Stimulated activated CD4-positive, alpha-beta T cell treated with anti-CD3 and anti-CD28 coated beads, Interleukin-15, amount 100 ng/mL, for 24 hours (primary cell): ENCODE measurements around the gene USP10.
A peak's percentile ranks its signal among the peaks of the same experiment; 100 is the strongest.

Experiments used
- DNase-seq: peaks from one replicate; pipeline ENCODE4 v3.0.0-alpha.2; 2020

Gene USP10

GRCh38 chr16:84780544-84781376, 81.0 kb downstream of the USP10 start:
- no peak for DNase-seq

DNA sequence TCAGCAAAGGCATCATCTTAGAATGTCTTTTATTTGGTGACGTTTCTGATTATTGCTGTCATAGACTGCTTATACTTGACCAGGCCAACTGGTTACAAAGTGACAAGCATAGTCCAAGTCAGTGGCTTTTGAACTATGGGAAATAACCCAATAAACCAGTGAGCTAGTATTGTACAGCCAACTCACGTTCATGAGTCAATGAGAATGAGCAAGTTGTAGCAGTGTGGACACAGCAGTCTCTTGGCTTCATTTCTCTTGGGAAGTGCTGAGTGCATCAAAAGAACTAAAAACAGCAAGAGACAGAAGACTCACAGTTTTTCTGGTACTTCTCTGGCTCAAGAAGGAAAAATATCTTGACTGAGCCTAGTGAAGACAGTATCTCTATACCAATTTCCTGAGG, 83.0 kb downstream of the USP10 start:
- no peak for DNase-seq

GRCh38 chr16:84785843-84786581, 86.2 kb downstream of the USP10 start:
- DNase-seq, result no peak

- DNase-seq, result no peak
Observed at GRCh38 chr16:84786605-84787262, 86.9 kb downstream of the USP10 start.

DNA sequence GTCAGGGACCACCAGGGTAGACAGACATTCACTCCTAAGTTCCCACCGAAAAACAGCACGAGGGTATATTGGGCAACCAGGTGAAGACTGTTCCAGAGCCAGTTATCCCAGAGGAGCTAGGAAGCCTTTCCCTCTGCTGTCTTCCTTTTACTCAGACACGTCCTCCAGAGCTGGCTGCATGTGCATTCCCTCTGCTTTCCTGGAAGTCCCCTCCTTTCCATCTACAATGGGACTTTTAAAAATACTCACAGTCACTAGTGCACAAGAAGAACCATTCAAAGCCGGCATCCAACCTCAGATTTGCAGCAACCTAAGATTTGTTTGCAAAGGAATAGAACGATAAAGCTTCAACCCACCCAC, 87.4 kb downstream of the USP10 start:
- no peak for DNase-seq

GRCh38 chr16:84788920-84789391, 89.2 kb downstream of the USP10 start:
- DNase-seq, result no peak

DNA sequence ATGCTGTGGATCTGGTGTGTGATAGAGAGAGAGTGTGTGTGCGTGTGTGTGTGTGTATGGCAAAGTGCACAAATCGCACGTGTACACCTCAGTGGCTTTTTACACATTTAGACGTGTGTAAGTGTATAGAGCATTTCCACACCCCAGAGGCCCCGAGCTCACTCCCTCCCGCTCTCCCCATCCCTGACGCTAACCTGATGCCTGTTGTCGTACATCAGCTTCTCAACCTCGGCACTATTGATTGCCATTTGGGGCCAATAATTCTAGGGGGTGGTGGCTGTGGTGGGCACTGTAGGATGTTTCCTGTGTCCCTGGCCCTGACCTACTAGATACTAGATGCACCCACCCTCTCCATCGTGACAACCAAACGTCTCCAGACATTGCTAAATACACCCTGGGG, 89.6 kb downstream of the USP10 start:
- no peak for DNase-seq

- DNase-seq, result no peak
Observed at GRCh38 chr16:84790301-84790700, 90.5 kb downstream of the USP10 start.

DNA sequence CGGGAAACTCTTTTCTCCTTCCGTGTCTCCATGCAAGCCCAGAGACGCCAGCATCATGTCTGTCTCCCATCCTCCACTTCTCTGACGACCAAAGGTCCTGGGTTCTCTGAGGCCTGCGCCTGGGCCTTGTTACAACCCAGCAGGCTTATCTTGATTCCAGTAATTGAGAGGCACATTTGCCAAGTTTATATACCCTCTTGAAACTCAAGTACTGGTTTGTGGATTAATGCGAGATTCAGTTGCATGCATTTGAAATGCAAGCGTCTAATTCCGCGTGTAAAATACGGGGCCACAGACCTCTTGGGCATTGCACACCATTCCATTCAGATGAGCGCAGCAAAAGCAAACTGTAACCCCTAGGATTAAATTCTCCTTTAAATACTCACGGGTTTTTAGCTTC, 91.3 kb downstream of the USP10 start:
- no peak for DNase-seq

- no peak for DNase-seq
Observed at GRCh38 chr16:84791501-84791900, 91.7 kb downstream of the USP10 start.

DNA sequence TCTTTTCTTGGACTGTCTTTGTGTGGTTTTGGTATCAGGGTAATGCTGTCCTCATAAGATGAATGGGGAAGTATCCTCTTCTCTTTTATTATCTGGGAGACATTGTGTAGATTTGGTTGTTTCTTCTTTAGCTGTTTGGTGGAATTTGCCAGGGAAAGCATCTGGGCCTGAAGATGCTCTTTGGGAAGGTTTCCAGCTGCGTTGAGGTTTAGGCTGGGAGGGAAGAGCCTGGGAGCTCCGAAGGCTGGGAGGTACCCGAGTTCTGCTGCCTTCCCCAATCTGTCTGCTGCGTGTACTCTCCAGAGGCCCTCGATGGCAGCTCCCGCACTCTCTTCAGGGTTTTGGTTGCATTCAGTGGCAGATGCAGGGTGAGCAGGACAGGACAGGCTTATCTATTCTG, 94.4 kb downstream of the USP10 start:
- DNase-seq, result no peak

- no peak for DNase-seq
Observed at GRCh38 chr16:84794626-84795025, 94.8 kb downstream of the USP10 start.

- DNase-seq, result no peak
Observed at GRCh38 chr16:84795329-84796053, 95.7 kb downstream of the USP10 start.

DNA sequence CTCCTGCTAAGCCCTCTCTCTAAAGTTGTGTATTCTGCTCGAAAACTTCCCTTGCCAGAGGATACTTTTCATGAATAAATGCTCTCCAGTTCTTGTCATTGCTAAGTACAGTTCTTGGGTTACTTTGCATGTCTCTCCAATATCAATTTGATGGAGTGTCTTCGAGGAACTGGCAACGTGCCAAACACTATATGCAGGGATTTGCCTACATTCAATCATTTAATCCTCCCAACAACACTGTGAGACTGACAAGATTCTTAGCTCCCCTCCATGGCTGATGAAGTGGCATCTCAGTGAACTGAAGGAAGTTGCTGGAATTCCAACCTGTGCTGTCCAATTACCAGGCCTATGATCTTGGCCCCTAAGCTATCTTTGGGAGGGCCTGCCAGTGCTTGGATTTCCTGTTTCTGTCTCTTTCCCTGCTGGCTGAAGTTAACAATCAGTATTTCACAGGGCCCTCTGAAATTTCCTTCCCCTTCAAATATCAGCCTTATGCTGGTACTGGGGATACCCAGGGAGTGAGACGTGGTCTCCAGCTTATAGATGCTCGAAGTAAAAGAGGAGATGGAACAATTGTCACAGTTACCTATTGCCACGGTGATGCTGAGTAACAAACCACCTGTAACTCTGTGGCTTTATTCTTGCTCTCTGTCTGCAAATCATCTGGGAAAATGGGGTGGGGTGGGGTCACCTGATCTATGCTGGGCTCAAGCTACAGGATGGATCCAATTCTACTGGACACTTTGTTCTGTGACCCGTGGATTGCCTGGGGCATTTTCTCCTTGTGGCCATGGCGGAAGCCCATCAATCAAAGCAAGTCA, 100.6 kb downstream of the USP10 start:
- no peak for DNase-seq

GRCh38 chr16:84803146-84803545, 103.3 kb downstream of the USP10 start:
- DNase-seq, result no peak

DNA sequence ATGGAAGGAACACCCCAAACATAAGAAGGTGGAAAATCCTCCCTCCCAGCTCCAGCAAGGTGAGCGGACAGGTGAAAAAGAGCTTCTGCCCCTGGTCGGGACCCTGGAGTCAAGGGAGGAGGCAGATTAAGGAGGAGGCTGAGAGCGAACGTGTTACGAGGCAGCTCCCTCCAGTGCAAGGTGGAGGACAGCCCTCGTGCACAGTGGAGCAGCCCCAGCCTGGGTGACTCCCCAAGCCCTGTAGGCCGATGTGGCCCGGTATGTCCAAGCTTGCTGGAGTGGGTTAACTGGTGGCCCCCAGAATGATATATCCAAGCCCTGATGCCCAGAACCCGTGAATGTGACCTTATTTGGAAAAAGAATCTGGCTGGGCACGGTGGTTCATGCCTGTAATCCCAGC, 104.5 kb downstream of the USP10 start:
- no peak for DNase-seq

- DNase-seq, result no peak
Observed at GRCh38 chr16:84806256-84806889, 106.6 kb downstream of the USP10 start.

- DNase-seq, result no peak
Observed at GRCh38 chr16:84806890-84807258, 107.1 kb downstream of the USP10 start.

DNA sequence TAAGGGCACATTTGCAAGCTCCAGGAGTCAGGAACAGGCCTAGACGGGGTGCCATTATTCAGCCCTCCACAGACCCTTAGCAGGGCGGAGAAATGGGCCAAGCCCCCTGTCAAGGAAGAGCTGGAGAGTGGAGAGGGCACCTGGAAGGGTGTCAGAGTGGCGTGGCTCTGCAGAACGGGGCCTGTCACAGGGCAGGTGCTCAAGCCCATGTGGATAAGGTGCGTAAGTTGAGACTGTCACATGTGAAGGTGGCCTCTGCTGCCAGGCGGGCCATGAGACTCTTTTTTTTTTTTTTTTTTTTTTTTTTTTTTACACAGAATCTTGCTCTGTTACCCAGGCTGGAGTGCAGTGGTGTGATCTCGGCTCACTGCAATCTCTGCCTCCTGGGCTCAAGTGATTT, 108.0 kb downstream of the USP10 start:
- no peak for DNase-seq

DNA sequence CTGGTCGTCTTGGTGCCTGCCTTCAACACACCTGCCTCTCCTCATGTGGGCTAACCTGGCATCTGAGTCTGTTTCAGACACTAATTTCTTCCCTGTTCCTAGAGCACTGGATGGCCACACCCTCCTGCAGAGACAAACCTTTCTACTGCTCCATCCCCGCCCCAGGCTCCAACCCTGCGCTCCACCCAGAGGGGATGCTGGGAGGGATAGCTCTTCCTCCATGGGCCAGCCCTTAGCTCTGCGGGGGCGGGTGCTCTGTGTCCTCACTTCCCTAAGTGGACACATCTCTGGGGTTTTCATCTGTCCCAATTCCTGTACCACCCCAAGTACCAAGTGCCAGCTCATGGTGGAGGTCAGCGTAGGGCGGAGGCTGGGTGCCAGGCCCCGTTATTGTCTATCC, 109.0 kb downstream of the USP10 start:
- DNase-seq, result no peak

DNA sequence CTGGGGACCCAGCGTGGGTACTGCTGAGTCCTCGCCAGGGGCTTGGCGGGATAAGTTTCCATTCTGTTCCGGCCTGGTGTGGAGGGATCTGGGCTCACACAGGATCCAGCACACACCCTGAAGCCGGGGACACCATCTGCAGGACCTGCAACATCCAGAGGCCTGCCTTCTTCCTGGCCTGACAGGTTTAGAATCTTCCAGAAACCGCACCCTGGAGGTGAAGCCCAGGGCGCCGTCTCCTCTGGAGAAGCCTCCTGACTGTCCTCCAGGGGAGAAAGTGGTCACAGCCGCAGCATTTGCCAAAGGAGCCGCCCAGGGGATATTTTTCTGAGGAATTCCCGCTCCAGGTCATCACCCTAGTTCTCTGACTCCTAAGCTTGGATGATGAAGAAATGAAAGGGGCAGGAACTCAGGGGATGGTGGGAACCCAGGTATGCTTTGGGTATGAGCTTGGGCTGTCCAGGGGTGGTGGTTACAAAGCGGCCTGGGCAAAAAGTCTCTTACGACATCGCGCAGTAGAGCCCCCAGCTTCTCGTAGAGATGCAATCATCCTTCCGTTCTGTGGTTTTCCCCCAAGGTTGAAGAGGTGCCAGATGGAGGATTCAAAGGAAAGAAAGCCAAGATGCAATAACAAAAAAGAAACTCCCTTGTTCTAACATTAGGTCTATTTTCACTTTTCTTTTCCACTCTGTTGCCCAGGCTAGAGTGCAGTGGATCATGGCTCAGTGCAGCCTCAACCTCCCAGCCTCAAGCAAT, 110.9 kb downstream of the USP10 start:
- DNase-seq, result peak; percentile 37
